ENCODE data around the gene POU4F1.

POU4F1 gene

GRCh38 chr13:78606471-78607408 lies 3.4 kb upstream of the POU4F1 start:
- no peak for DNase-seq

GRCh38 chr13:78604782-78605611 lies 1.6 kb upstream of the POU4F1 start:
- peak; percentile 69 for DNase-seq

- no peak for DNase-seq
These were observed 652 bp downstream of the POU4F1 start for GRCh38 chr13:78602561-78603239.

GRCh38 chr13:78601874-78602560 lies 1.3 kb downstream of the POU4F1 start:
- no peak for DNase-seq

GRCh38 chr13:78601124-78601873 lies 2.1 kb downstream of the POU4F1 start:
- DNase-seq: peak; percentile 72

GRCh38 chr13:78600280-78600883 lies 3.0 kb downstream of the POU4F1 start:
- no peak for DNase-seq

GRCh38 chr13:78599645-78600279 lies 3.6 kb downstream of the POU4F1 start:
- DNase-seq: no peak

GRCh38 chr13:78598966-78599644 lies 4.2 kb downstream of the POU4F1 start:
- DNase-seq: no peak

GRCh38 chr13:78598116-78598781 lies 5.1 kb downstream of the POU4F1 start:
- no peak for DNase-seq

- DNase-seq: no peak
These were observed 5.8 kb downstream of the POU4F1 start for GRCh38 chr13:78597602-78597932.

GRCh38 chr13:78596736-78597601 lies 6.4 kb downstream of the POU4F1 start:
- no peak for DNase-seq

GRCh38 chr13:78596399-78596735 lies 7.0 kb downstream of the POU4F1 start:
- DNase-seq: no peak

GRCh38 chr13:78595495-78596398 lies 7.6 kb downstream of the POU4F1 start:
- no peak for DNase-seq

GRCh38 chr13:78594456-78594975 lies 8.8 kb downstream of the POU4F1 start:
- no peak for DNase-seq

GRCh38 chr13:78593652-78594455 lies 9.5 kb downstream of the POU4F1 start:
- peak; percentile 54 for DNase-seq

GRCh38 chr13:78593129-78593528 lies 10.2 kb downstream of the POU4F1 start:
- DNase-seq: no peak

- DNase-seq: no peak
These were observed 10.8 kb downstream of the POU4F1 start for GRCh38 chr13:78592584-78592983.
